Endothelial cell of umbilical vein (primary cell): ENCODE data around the gene EEF1AKMT3. TPM values are rescaled to one million over a fixed set of nuclear protein-coding genes. Genes with fewer than 3 reads are reported as not detected.

Experiments used
- BruUV-seq: library from RNA; stranded (reverse); fragments of 400-500 nt; replicated peaks from 2 replicates; lab custom pipeline; 2021; lab: Mats Ljungman, UMichigan
- CTCF ChIA-PET: fragments of 300-600, 350-600 bp; sonication (Branson Sonifier 250); formaldehyde crosslinking; loops from one replicate; lab custom pipeline; 2021; ENCODE audit warnings: antibody characterized with exemption, inconsistent platforms; lab: Charles Lee
- POLR2A ChIA-PET: fragments of 300-600, 350-600 bp; sonication (Branson Sonifier 250); formaldehyde crosslinking; loops from one replicate; lab custom pipeline; 2021; ENCODE audit warnings: antibody characterized with exemption, inconsistent platforms; lab: Charles Lee
- DNase-seq: peaks from one replicate; pipeline ENCODE4 v3.0.0-alpha.2; 2011; ENCODE audit warnings: low read depth, low spot score
- FAIRE-seq: peaks from 2 replicates; lab custom pipeline; 2011; peaks lifted over from hg19 to GRCh38; lab: Jason Lieb, UNC
- H2AFZ ChIP-seq: 2 replicates; pipeline ENCODE4 v1.6.0; 2012; ENCODE audit warnings: low read depth, low read length, control low read depth, inconsistent platforms
- H3K27ac ChIP-seq: 2 replicates; pipeline ENCODE4 v1.5.1; 2011; ENCODE audit warnings: low read depth, mild to moderate bottlenecking, control low read depth, low read length, moderate library complexity; ENCODE audit not compliant: insufficient read depth
- H3K27me3 ChIP-seq, 2 experiments: 2 replicates each; pipeline versions ENCODE4 v1.6.0 to v1.6.1; 2011; ENCODE audit warnings: low read length in 2 of 2, mixed read lengths in 1 of 2; ENCODE audit not compliant: control insufficient read depth in 2 of 2, insufficient read depth in 2 of 2
- H3K36me3 ChIP-seq, 2 experiments: 2 replicates in 1 of 2; 3 replicates in 1 of 2; pipeline ENCODE4 v1.5.1; 2011; ENCODE audit warnings: low read length in 2 of 2, mild to moderate bottlenecking in 1 of 2, moderate library complexity in 1 of 2; ENCODE audit not compliant: control insufficient read depth in 2 of 2, insufficient read depth in 2 of 2; ENCODE audit errors: extremely low read depth in 1 of 2
- H3K4me1 ChIP-seq: 3 replicates; pipeline ENCODE4 v1.5.1; 2011; ENCODE audit warnings: mild to moderate bottlenecking, low read length; ENCODE audit not compliant: control insufficient read depth, insufficient read depth; ENCODE audit errors: extremely low read depth
- H3K4me2 ChIP-seq: 2 replicates; pipeline ENCODE4 v1.6.1; 2011; ENCODE audit warnings: low read length, control low read depth, mixed read lengths; ENCODE audit not compliant: insufficient read depth
- H3K4me3 ChIP-seq, 3 experiments: fragments of 200-600 bp in 1 of 3; sonication (generic), shearing (Covaris generic) in 1 of 3; replicated peaks in 1 of 3; 2 replicates each; pipeline ENCODE4 v1.5.1; 2011 to 2016; ENCODE audit warnings: control low read depth in 3 of 3, low read length in 3 of 3, mild to moderate bottlenecking in 2 of 3, inconsistent platforms in 1 of 3, low read depth in 1 of 3, moderate library complexity in 1 of 3; ENCODE audit not compliant: insufficient read depth in 1 of 3
- H3K79me2 ChIP-seq: 2 replicates; pipeline ENCODE4 v1.6.0; 2012; ENCODE audit warnings: low read length, inconsistent platforms; ENCODE audit not compliant: control insufficient read depth, insufficient read depth
- H3K9ac ChIP-seq: replicated peaks from 2 replicates; pipeline ENCODE3; 2011; ENCODE audit warnings: low read length, control low read depth; ENCODE audit not compliant: insufficient read depth; ENCODE audit errors: extremely low read depth
- H3K9me1 ChIP-seq: replicated peaks from 3 replicates; pipeline ENCODE4 v1.6.0; 2011; ENCODE audit warnings: mild to moderate bottlenecking, low read length; ENCODE audit not compliant: control insufficient read depth, insufficient read depth; ENCODE audit errors: extremely low read depth
- H3K9me3 ChIP-seq: replicated peaks from 2 replicates; pipeline ENCODE4 v1.5.1; 2012; ENCODE audit warnings: low read length, inconsistent platforms; ENCODE audit not compliant: control insufficient read depth, insufficient read depth
- H4K20me1 ChIP-seq: replicated peaks from 2 replicates; pipeline ENCODE3; 2011; ENCODE audit warnings: mild to moderate bottlenecking, low read length; ENCODE audit not compliant: control insufficient read depth, insufficient read depth; ENCODE audit errors: extremely low read depth
- EZH2 ChIP-seq: IDR thresholded peaks from 2 replicates; pipeline ENCODE4 v1.6.1; 2012; ENCODE audit warnings: borderline replicate concordance, low read depth, mild to moderate bottlenecking, moderate library complexity, low read length, inconsistent platforms; ENCODE audit not compliant: severe bottlenecking
- FOS ChIP-seq: IDR thresholded peaks from 2 replicates; pipeline ENCODE4 v1.6.1; 2011; ENCODE audit warnings: mild to moderate bottlenecking, low read length, moderate library complexity, borderline replicate concordance; ENCODE audit not compliant: insufficient read depth
- GATA2 ChIP-seq: IDR thresholded peaks from 2 replicates; pipeline ENCODE4 v1.7.0; 2011; ENCODE audit warnings: low read depth, mild to moderate bottlenecking, moderate library complexity, mixed read lengths, low read length; ENCODE audit not compliant: insufficient read length, insufficient read depth
- JUN ChIP-seq: IDR thresholded peaks from 2 replicates; pipeline ENCODE4 v1.6.1; 2011; ENCODE audit warnings: borderline replicate concordance, low read depth; ENCODE audit not compliant: insufficient read length, insufficient read depth
- MYC ChIP-seq: IDR thresholded peaks from one replicate; pipeline ENCODE4 v1.6.1; 2011; ENCODE audit warnings: mild to moderate bottlenecking, low read depth, low read length
- dilution Hi-C: fragments of 300-500 bp; cut with MboI; formaldehyde crosslinking; loops from one replicate; pipeline ENCODE4 v1.15.0; 2019; ENCODE audit warnings: low sequenced_read_pairs; ENCODE audit not compliant: extremely low pct_ligation_motif_present
- intact Hi-C: fragments of 100-400 bp; cut with micrococcal nuclease; formaldehyde crosslinking; loops from one replicate; pipeline ENCODE4 v1.10.0; 2022
- polyA plus RNA-seq, 4 experiments: library from polyadenylated mRNA; depleted of rRNA in 3 of 4; stranded (reverse) in 3 of 4; unstranded in 1 of 4; fragments of >200 nt; gene quantifications; 2 replicates each; pipeline versions ENCODE4 v1.2.1 to v1.2.3, GENCODE V29; 2011 to 2012; ENCODE audit warnings: missing spikeins in 1 of 4
- total RNA-seq: library from RNA; stranded (reverse); gene quantifications from 2 replicates; pipeline ENCODE4 v1.2.3, GENCODE V29; 2021
- TF ChIP-seq, protein P1 (sequence below), 2 donors: IDR thresholded peaks; 1 replicate in 1 of 2; 2 replicates in 1 of 2; pipeline ENCODE4 v1.5.1; 2011; ENCODE audit warnings: low read length in 2 of 2, mild to moderate bottlenecking in 2 of 2, moderate library complexity in 2 of 2, control low read depth in 1 of 2, inconsistent platforms in 1 of 2, low read depth in 1 of 2; ENCODE audit not compliant: insufficient read depth in 1 of 2; ENCODE audit errors: extremely low read depth in 1 of 2
- TF ChIP-seq, protein P2 (sequence below): IDR thresholded peaks from 2 replicates; pipeline ENCODE4 v1.6.1; 2011; ENCODE audit not compliant: insufficient read depth, insufficient read length

Gene EEF1AKMT3
- total and polyA plus RNA-seq, 2 donors (not counting 3 experiments of a cell fraction or from before 2014, with no cell fraction given), result 7.9 to 8.8 TPM

DNA sequence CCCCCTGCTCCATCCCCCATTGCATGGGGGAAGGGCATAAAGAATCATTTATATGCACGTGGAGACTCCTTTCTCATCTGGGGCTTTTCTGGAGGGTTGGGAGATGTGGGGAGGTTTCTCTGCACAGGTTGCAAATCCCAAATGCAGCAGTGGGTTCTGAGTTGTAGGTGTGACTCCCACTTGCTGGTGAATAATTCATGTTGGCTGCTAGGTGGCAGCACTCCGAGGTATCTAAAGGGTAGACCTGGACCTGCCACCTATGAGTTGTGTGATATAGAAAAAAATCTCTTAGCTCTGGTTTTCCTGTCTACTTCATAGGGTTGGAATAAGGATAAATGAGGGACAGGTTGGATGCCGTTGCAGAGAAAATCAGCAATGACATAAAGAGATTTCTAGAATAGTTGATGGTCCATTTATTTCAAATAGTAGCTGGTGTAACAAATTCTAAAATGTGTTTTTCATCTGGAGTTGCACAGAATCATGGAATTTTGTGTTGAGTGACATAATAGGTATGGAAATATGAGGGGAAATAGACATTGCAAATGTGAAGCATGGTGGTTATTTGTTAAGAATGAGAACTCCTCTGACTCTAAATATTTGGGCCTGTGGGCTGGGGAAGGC lies 12.9 kb upstream of the EEF1AKMT3 start:
- DNase-seq (no peak), FAIRE-seq (peak; percentile 31)
- Histone ChIP-seq H3K4me2 (no peak overlapping the region), H3K27me3 (peaks cover 29 to 30% of the 10 kb centered on the region in 2 experiments), H3K4me3 (no peak overlapping the region), H3K27ac (no peak overlapping the region), H3K36me3 (no peaks in the 10 kb centered on the region), H3K9me3 (no peaks in the 10 kb centered on the region), H4K20me1 (no peaks in the 10 kb centered on the region), H3K79me2 (no peaks in the 10 kb centered on the region), H3K9ac (no peak overlapping the region), H2AFZ (no peak overlapping the region), H3K9me1 (no peaks in the 10 kb centered on the region), H3K4me1 (peaks cover 4% of the 10 kb centered on the region)
- dilution Hi-C loops, result no loop called here
- TF ChIP-seq, protein P1, sequence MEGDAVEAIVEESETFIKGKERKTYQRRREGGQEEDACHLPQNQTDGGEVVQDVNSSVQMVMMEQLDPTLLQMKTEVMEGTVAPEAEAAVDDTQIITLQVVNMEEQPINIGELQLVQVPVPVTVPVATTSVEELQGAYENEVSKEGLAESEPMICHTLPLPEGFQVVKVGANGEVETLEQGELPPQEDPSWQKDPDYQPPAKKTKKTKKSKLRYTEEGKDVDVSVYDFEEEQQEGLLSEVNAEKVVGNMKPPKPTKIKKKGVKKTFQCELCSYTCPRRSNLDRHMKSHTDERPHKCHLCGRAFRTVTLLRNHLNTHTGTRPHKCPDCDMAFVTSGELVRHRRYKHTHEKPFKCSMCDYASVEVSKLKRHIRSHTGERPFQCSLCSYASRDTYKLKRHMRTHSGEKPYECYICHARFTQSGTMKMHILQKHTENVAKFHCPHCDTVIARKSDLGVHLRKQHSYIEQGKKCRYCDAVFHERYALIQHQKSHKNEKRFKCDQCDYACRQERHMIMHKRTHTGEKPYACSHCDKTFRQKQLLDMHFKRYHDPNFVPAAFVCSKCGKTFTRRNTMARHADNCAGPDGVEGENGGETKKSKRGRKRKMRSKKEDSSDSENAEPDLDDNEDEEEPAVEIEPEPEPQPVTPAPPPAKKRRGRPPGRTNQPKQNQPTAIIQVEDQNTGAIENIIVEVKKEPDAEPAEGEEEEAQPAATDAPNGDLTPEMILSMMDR (IDR thresholded peaks at IDR 0.05; ENCODE audit: extremely low read depth in 1 of 2, insufficient read depth in 1 of 2, low read depth in 1 of 2, low read length in 2 of 2), result peak in 1 of 2 donors; percentile 36
- TF ChIP-seq FOS, result no peak
- intact Hi-C loops, result no loop called here
- BruUV-seq, result no TSS peak
- ChIA-PET POLR2A (no interaction called here), CTCF (interaction anchor here (0.6 to 2.8 kb wide), 9 partner anchors 9 to 195 kb away, joined by 3 to 12 read pairs (median 3); partner anchors contain the start of genes EEF1AKMT3, METTL1, TSFM and TSPAN31)

DNA sequence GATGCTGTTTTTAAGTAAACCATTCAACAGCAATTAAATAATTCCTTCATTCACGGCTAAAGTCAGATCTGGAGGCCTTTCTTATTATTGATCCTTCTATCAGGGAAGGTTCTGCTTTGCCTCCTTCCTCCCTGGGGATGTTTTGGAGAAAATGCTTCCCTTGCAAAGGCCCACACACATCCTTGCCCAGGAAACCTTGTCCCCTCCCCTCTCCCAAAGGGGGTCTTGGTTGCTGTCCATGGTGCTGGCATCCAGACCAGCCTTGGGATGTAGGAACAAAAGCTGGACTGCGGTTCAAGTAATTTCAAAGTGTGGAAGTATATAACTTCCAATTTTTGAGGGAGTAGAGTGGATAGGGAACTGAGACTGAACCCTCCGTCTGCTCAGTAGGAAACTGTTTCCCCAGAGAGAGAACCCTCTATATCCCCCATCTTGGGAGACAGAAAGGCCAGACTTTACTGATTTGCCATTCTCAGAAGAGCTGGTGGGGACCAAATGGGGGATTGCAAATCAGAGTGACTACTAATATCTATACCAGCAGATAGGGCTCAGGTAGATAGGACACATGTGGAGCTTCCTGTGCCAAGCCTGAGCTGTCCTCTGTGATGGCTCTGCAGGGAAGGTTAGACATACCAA lies 11.9 kb upstream of the EEF1AKMT3 start:
- dilution Hi-C loops, result no loop called here
- POLR2A ChIA-PET, result no interaction called here
- no peak overlapping the region for H3K9ac ChIP-seq
- H3K79me2 ChIP-seq, result no peaks in the 10 kb centered on the region
- CTCF ChIA-PET, result interaction anchor here (0.9 to 2.8 kb wide), 4 partner anchors 8 to 63 kb away, joined by 3 to 12 read pairs (median 4); partner anchors contain the start of genes EEF1AKMT3, METTL1 and TSPAN31
- peaks cover 12% of the 10 kb centered on the region for H3K4me1 ChIP-seq
- no peaks in the 10 kb centered on the region for H3K36me3 ChIP-seq
- TF ChIP-seq EZH2 (peak; percentile 49), GATA2 (no peak), MYC (no peak), JUN (no peak)
- TF ChIP-seq, protein P2, sequence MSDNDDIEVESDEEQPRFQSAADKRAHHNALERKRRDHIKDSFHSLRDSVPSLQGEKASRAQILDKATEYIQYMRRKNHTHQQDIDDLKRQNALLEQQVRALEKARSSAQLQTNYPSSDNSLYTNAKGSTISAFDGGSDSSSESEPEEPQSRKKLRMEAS, result no peak
- TF ChIP-seq, protein P1 (IDR thresholded peaks at IDR 0.05; ENCODE audit: extremely low read depth in 1 of 2, insufficient read depth in 1 of 2, low read depth in 1 of 2, low read length in 2 of 2), result no peak
- H3K9me3 ChIP-seq, result no peaks in the 10 kb centered on the region
- no peak overlapping the region for H2AFZ ChIP-seq
- H3K4me2 ChIP-seq, result no peak overlapping the region
- intact Hi-C loops, result no loop called here
- FAIRE-seq (no peak), DNase-seq (no peak)
- no peaks in the 10 kb centered on the region for H3K9me1 ChIP-seq
- no peaks in the 10 kb centered on the region for H4K20me1 ChIP-seq
- BruUV-seq, result no TSS peak
- no peak overlapping the region for H3K27ac ChIP-seq
- no peak overlapping the region for H3K4me3 ChIP-seq
- H3K27me3 ChIP-seq, result peaks cover 32 to 38% of the 10 kb centered on the region in 2 experiments
